ENCODE data around the gene PLXNB3. TPM values are rescaled to one million over a fixed set of nuclear protein-coding genes. Genes with fewer than 3 reads are reported as not detected.

Gene PLXNB3
- total RNA-seq (not detected in 2 replicates), polyA plus RNA-seq (0.25 and 0.35 TPM in 2 replicates), polyA minus RNA-seq (0.17 TPM in 1 of 2 replicates, not detected in the other)
- total RNA-seq (2013) = 0.12 TPM

GRCh38 chrX:153763989-153764755, at the start of gene PLXNB3:
Gene PLXNB3 (plus strand): TSS chrX:153764249. CDS start chrX:153765536, 1,287 bp downstream.
- H3K79me2 ChIP-seq (ENCODE audit: control insufficient read depth, insufficient read depth, low read length) = no peaks in the 10 kb centered on the region
- no peak within 1 kb of the TSS for H3K27ac ChIP-seq (ENCODE audit: low read length in 2 of 2)
- H3K36me3 ChIP-seq (replicated peaks in 1 of 2; ENCODE audit: control extremely low read depth in 1 of 2, control insufficient read depth in 1 of 2, extremely low read depth in 1 of 2, insufficient read depth in 2 of 2, low read length in 1 of 2) = no peaks in the 10 kb centered on the region
- H3K27me3 ChIP-seq (replicated peaks in 1 of 4; ENCODE audit: control extremely low read depth in 1 of 4, control insufficient read depth in 3 of 4, insufficient read depth in 4 of 4, low read length in 3 of 4) = no peaks in the 10 kb centered on the region
- no peaks in the 10 kb centered on the region for H4K20me1 ChIP-seq (ENCODE audit: control insufficient read depth, insufficient read depth, low read length, poor library complexity, severe bottlenecking)
- peak within 1 kb of the TSS; percentile 45 for H3K4me2 ChIP-seq (replicated peaks; ENCODE audit: low read depth, low read length, poor library complexity, severe bottlenecking)
- Mint-ChIP-seq H3K27ac (peak within 1 kb of the TSS; percentile 53), H3K4me1 (peaks cover 14% of the 10 kb centered on the region), H3K4me3 (no peak within 1 kb of the TSS), H3K27me3 (no peaks in the 10 kb centered on the region), H3K9me3 (ENCODE audit: insufficient read depth) (no peaks in the 10 kb centered on the region)
- POLR2A ChIA-PET = no interaction called here
- intact Hi-C loops (cut with micrococcal nuclease) = no loop called here
- no peak within 1 kb of the TSS for H3K9ac ChIP-seq (ENCODE audit: low read length)
- ATAC-seq (ENCODE audit: low read depth) (peak; percentile 80), DNase-seq (peak; percentile 76)
- WGBS (ENCODE audit: insufficient coverage) = 30% methylated on average over 14 of the region's 26 CpGs
- CTCF ChIA-PET = interaction anchor here (1.0 to 3.9 kb wide), 7 partner anchors 37 to 188 kb away, joined by 3 to 35 read pairs (median 7); no protein-coding TSS in a partner anchor
- no peak within 1 kb of the TSS for H3K4me3 ChIP-seq (ENCODE audit: control extremely low read depth in 1 of 5, extremely low read depth in 1 of 5, insufficient read depth in 1 of 5, low read depth in 2 of 5, low read length in 4 of 5)
- H3K4me1 ChIP-seq (ENCODE audit: control insufficient read depth in 2 of 2, insufficient read depth in 2 of 2, low read length in 2 of 2) = peaks cover 0 to 18% of the 10 kb centered on the region in 2 donors
- H2AFZ ChIP-seq (ENCODE audit: insufficient read depth, low read depth, low read length, poor library complexity, severe bottlenecking) = no peak within 1 kb of the TSS
- TF ChIP-seq CTCF (IDR thresholded peaks at IDR 0.05) (peak; percentile 75), EZH2 (IDR thresholded peaks at IDR 0.05; ENCODE audit: borderline replicate concordance, insufficient read depth, low read depth, low read length, poor library complexity, severe bottlenecking) (no peak)
- H3K9me3 ChIP-seq (ENCODE audit: control extremely low read depth in 1 of 3, control insufficient read depth in 2 of 3, insufficient read depth in 1 of 3, low read length in 2 of 3) = no peaks in the 10 kb centered on the region

- Histone ChIP-seq H3K27ac (ENCODE audit: low read length in 2 of 2) (no peak overlapping the region), H3K4me1 (ENCODE audit: control insufficient read depth in 2 of 2, insufficient read depth in 2 of 2, low read length in 2 of 2) (no peaks in the 10 kb centered on the region), H3K9me3 (ENCODE audit: control extremely low read depth in 1 of 3, control insufficient read depth in 2 of 3, insufficient read depth in 1 of 3, low read length in 2 of 3) (no peaks in the 10 kb centered on the region), H3K36me3 (replicated peaks in 1 of 2; ENCODE audit: control extremely low read depth in 1 of 2, control insufficient read depth in 1 of 2, extremely low read depth in 1 of 2, insufficient read depth in 2 of 2, low read length in 1 of 2) (peaks cover 8 to 44% of the 10 kb centered on the region in 2 experiments), H2AFZ (ENCODE audit: insufficient read depth, low read depth, low read length, poor library complexity, severe bottlenecking) (no peak overlapping the region), H3K9ac (ENCODE audit: low read length) (no peak overlapping the region), H3K79me2 (ENCODE audit: control insufficient read depth, insufficient read depth, low read length) (peaks cover 68% of the 10 kb centered on the region), H3K27me3 (replicated peaks in 1 of 4; ENCODE audit: control extremely low read depth in 1 of 4, control insufficient read depth in 3 of 4, insufficient read depth in 4 of 4, low read length in 3 of 4) (no peaks in the 10 kb centered on the region), H3K4me3 (ENCODE audit: control extremely low read depth in 1 of 5, extremely low read depth in 1 of 5, insufficient read depth in 1 of 5, low read depth in 2 of 5, low read length in 4 of 5) (no peak overlapping the region), H4K20me1 (ENCODE audit: control insufficient read depth, insufficient read depth, low read length, poor library complexity, severe bottlenecking) (peaks cover 50% of the 10 kb centered on the region), H3K4me2 (replicated peaks; ENCODE audit: low read depth, low read length, poor library complexity, severe bottlenecking) (no peak overlapping the region)
- no peak overlapping the region for H3K27ac Mint-ChIP-seq
- no peaks in the 10 kb centered on the region for H3K9me3 Mint-ChIP-seq (ENCODE audit: insufficient read depth)
- CTCF ChIA-PET = no interaction called here
- intact Hi-C loops (cut with micrococcal nuclease) = no loop called here
- TF ChIP-seq CTCF (IDR thresholded peaks at IDR 0.05) (no peak), EZH2 (IDR thresholded peaks at IDR 0.05; ENCODE audit: borderline replicate concordance, insufficient read depth, low read depth, low read length, poor library complexity, severe bottlenecking) (no peak)
- H3K4me3 Mint-ChIP-seq = no peak overlapping the region
- POLR2A ChIA-PET = interaction anchor here (0.7 kb wide), 1 partner anchor 299 kb away, joined by 3 read pairs; no protein-coding TSS in a partner anchor
- DNase-seq = no peak
- peaks cover 3% of the 10 kb centered on the region for H3K4me1 Mint-ChIP-seq
- WGBS (ENCODE audit: insufficient coverage) = 93% methylated on average over 3 of the region's 3 CpGs
- H3K27me3 Mint-ChIP-seq = no peaks in the 10 kb centered on the region
- ATAC-seq (ENCODE audit: low read depth) = no peak
Observed at GRCh38 chrX:153714256-153714655, 49.8 kb upstream of the PLXNB3 start.

Data from B cell (primary cell).